Adipose tissue (tissue), 3 donors: ENCODE results near the gene AKR1B15. TPM values are rescaled to one million over a fixed set of nuclear protein-coding genes. Genes with fewer than 3 reads are reported as not detected.
"Not testable (repeated sequence)": the region's sequence is repeated elsewhere in the genome, so short reads cannot be mapped to it uniquely, and the experiment has no call there.

Experiments used
- H3K27ac ChIP-seq: one replicate; pipeline ENCODE4 v1.5.1; 2013; ENCODE audit warnings: low read depth, low read length
- WGBS, 3 donors: extraction: QIAGEN DNeasy Blood & Tissue Kit; methylation state at CpG; one replicate each; pipeline ENCODE4 v1.1.7; 2013; 5-methylcytosine and 5-hydroxymethylcytosine counted together
- polyA plus RNA-seq, 3 donors: library from polyadenylated mRNA; stranded (reverse); fragments of 200-250 nt; gene quantifications; one replicate each; pipeline ENCODE4 v1.2.3, GENCODE V29; 2013
- donor health status: healthy with polysubstance abuse.
- donor health status: Bipolar disorder and iron deficiency.
- donor health status: healthy.

Gene AKR1B15
- polyA plus RNA-seq, 3 donors = 0.09 TPM; not detected in 2

GRCh38 chr7:134528749-134529148, 20.2 kb upstream of the AKR1B15 start:
- WGBS, 3 donors = 69 to 86% (median 76%) methylated on average over 5 of the region's 5 CpGs
- H3K27ac ChIP-seq = no peak overlapping the region

DNA sequence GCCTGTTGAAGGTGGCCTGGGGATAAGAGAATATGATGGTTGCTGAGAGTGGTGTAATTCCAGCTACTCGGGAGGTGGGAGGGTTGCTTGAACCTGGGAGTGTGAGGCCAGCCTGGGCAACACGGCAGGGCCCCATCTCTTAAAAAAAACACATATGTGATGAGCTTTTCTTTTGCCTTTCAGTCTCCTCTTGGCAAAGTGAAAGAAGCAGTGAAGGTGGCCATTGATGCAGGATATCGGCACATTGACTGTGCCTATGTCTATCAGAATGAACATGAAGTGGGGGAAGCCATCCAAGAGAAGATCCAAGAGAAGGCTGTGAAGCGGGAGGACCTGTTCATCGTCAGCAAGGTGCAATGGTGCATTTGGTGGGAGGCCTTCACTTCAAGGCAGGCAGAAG, 18.4 kb upstream of the AKR1B15 start:
- WGBS, 3 donors = 86 to 91% (median 88%) methylated on average over 5 of the region's 5 CpGs
- no peak overlapping the region for H3K27ac ChIP-seq

DNA sequence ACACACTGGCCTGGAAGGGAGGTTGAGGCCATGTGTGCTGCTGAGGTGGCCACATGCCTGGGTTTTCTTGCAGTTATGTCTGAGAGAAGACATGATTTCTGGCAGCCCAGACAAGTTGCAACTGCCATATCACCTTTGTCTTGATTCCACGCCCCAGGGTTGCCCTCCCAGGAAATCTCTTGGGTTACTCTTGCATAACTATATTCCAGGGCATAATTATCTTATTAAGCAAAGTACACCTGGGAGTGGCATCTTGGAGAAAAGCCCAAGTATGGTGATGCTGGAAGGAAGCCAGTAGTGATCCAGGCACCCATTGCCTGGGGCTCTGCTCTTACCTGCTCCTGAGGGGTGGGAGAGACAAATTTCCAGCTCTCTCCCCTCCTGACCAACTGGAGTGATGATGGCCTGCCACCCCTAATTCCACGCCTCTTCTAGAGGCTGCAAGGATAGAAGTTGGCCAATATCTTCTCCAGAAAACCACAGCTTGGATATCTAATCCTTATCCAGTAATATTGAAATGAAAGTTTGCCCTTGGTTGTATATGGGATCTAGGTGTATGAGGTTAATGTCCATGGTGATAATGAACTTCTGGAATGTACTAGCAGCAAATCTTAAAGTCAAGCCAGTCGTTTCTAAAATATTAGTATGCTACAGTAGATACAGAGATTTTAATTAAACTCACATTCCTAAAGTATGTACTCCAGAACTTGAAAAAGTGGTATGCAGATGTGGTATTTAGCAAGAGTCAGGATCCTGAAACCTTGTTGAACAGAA, 16.5 kb upstream of the AKR1B15 start:
- WGBS, 3 donors = 56 to 79% (median 74%) methylated on average over 3 of the region's 3 CpGs

GRCh38 chr7:134532954-134533218, 16.0 kb upstream of the AKR1B15 start:
- H3K27ac ChIP-seq = no peak overlapping the region
- 72 to 82% (median 79%) methylated on average over 3 of the region's 3 CpGs for WGBS, 3 donors

More for the DNA sequence above, 16.5 kb upstream of the AKR1B15 start:
- H3K27ac ChIP-seq = no peak overlapping the region

DNA sequence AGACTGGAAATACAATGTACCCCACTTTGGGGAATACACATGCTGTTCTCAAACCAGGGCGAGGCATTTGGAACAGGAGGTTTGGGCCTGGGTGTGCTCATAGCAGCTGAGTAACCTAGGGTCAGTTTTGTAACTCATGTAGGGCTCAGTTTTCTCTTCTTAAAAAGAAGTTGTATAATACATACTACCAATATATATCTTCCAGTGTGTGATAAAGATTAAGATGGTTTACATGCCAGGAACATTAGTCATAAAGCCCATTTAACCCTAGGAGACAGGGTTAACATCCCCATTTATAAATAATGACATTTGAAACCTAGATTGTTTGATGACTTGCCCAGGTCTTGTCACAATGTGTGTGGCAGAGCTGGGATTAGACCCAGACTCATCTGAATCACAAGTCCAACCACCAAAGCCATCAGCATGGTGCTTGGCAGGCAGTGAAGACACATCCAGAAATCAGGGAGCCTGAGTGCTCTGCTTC, 15.6 kb upstream of the AKR1B15 start:
- 83 to 96% (median 93%) methylated on average over 1 of the region's 1 CpG for WGBS, 3 donors
- H3K27ac ChIP-seq = no peak overlapping the region

- 84 to 94% (median 85%) methylated on average over 3 of the region's 3 CpGs for WGBS, 3 donors
- no peak overlapping the region for H3K27ac ChIP-seq
Measured at GRCh38 chr7:134534633-134535032, 14.3 kb upstream of the AKR1B15 start.

DNA sequence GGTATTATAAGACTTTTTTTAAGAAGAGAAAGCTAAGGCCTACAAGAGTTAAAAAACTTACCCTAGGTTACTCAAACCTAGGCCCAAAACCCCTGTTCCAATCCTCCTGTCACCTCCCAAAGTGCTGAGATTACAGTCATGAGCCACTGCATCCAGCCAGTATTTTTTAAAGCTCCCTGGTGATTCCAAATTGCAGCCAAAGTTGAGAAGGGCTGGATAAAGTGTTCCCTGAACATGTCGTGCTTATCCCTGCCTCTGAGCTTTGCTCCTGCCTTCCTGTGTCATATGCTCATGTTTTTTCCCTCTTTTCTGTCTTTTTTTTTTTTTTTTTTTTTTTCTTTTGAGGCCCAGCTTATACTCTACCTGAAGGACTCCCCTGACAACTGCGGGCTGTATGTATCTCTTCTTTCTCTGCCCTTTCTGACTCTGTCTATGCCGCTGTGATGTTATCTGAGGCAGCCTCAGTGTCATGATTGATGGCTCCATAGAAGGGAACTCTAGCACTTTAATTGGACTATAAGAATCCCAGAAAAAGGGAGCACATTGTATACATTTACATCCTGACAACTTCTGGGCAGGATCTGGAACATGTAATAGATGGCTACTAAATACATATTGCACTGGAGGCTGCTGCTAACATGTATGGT, 13.5 kb upstream of the AKR1B15 start:
- 55 to 64% (median 63%) methylated on average over 3 of the region's 3 CpGs for WGBS, 3 donors
- no peak overlapping the region for H3K27ac ChIP-seq

DNA sequence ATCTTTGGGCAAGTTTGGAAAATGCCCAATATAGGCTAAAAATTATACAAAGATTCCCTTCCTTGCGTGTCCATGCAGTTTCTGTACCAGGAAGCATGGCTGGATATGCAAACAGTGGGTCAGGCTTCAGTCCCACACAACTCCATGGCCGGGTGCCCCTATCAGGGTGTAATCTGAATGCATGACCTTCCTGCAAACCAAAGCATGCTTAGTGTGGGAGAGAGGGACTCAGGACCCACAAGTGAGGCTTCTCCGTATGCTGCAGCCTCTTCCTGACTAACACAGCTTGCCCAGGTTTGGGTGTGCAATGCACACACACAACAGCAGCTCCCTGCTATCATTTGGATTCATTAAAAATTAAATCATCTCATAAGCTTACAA, 13.0 kb upstream of the AKR1B15 start:
- 66 to 76% (median 74%) methylated on average over 3 of the region's 3 CpGs for WGBS, 3 donors
- H3K27ac ChIP-seq = no peak overlapping the region

DNA sequence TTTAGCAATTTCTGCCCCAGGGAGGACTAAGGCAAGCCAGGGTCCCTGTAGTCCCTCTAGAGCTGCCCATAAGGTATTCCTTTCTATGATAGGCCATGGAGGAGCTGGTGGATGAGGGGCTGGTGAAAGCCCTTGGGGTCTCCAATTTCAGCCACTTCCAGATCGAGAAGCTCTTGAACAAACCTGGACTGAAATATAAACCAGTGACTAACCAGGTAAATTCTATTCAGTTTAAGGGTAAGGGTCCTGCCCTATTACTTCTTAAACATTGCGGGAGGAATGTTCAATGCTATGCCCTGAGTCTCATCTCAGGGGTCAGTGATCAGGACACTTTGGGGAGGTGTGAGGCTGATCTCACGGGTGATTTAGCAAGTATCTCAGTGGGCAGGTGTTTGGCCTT, 12.4 kb upstream of the AKR1B15 start:
- 87 to 93% (median 89%) methylated on average over 3 of the region's 3 CpGs for WGBS, 3 donors
- H3K27ac ChIP-seq = not testable (repeated sequence)

DNA sequence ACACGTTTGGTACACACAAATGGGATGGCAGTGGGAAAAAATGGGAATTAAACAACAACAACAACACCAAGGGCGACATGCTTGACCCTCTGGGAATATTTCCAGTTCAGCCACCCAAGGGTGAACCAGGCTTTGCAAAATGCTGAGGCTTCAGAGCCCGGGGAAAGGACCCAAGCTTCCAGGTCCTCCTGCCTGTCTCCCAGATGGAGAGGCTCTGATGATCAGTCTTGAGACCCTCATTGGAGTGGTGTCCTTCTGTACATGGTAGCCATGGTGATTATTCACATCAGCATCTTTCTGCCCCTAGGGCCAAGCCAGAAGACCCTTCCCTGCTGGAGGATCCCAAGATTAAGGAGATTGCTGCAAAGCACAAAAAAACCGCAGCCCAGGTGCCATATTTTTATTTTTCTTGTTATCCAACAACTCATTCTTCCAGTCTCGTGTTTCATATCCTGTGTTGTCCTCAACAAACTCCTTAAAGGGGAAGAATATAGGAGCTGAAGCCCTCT, 11.6 kb upstream of the AKR1B15 start:
- not testable (repeated sequence) for H3K27ac ChIP-seq
- WGBS, 3 donors = 83 to 85% (median 83%) methylated on average over 5 of the region's 5 CpGs

DNA sequence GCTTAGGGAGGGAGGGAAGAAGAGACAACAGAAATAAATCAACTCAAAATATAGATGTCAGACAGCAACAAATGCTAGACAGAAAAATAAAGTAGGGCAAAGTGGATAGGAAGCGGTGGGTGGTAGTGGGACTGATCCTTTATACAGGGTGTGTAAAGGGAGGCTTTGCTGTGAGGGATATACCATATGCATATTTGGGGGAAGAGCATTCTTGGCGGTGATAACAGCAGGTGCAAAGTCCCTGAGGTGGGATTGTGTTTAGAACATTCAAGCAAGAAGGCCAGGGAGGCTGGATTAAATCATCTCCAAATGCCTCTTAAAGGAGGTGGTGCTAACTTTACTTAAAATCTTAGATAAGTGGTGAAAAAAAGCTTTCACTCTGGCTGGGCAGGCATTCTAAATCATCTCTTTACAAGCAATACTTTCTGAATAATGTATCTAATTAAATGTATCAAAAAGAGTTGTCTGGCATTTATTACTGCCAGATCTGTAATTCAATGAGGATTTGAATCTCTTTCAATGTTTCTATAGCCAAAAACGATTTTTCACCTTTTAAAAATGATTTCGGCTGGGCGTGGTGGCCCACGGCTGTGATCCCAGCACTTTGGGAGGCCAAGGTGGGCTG, 9.4 kb upstream of the AKR1B15 start:
- 83 to 86% (median 84%) methylated on average over 6 of the region's 6 CpGs for WGBS, 3 donors
- no peak overlapping the region for H3K27ac ChIP-seq

DNA sequence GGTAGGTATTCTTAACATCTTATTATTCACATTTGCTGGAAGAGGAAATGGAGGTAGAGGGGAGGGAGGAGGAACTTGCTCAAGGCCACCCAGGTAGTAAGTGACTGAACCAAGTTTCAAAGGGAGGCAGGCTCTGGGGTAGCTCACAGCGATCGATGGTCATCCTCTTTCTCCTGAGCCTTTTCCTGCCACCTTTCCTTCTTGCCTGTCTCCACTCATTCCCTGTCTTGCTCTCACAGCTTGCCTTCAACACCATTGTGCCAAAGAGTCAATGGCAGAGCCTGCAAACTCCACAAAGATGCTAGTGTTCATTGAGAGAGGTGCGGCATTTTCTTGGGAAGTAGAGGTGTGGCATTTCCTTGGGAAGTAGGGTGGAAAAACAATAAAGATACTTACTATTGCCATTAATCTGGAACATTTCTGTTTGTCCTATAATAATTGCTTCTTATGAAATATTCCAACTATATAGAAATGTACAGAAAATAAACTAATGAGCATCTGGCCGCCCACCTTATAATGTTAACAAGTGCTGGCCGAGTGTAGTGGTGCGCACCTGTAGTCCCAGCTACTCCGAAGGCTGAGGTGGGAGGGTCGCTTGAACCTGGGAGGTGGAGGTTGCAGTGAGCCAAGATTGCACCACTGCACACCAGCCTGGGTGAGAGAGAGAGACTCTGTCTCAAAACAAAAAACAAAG, 7.3 kb upstream of the AKR1B15 start:
- not testable (repeated sequence) for H3K27ac ChIP-seq
- 85 to 89% (median 87%) methylated on average over 8 of the region's 8 CpGs for WGBS, 3 donors

DNA sequence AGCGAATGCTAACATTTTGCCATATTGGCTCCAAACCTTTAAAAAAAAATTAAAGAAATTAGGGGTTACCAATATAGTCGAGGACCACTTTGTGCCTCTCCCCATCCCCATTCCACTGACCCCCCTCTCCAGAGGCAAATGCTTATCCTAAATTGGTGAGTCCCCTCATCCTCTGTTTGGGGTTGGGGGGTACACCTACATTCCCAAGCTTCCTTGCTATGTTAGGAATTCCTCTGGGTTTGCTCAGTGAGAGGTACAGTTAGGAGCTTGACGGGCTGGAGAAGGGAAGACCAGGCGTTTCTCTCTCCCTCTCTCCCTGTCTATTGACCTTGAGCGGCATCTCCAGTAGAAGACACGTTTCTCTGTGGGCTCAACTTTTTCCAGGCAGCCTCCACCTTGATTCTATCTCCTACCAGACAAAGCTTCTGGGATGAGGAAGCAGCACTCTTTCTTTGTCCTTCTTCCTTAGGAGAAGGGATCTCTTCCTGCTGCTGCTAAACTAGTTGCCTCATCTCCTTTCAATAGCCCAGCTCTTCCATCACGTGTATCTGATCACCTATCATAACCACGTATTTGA, 6.6 kb upstream of the AKR1B15 start:
- WGBS, 3 donors = 58 to 70% (median 70%) methylated on average over 8 of the region's 8 CpGs
- H3K27ac ChIP-seq = no peak overlapping the region

- H3K27ac ChIP-seq = no peak overlapping the region
- WGBS, 3 donors = 71 to 86% (median 85%) methylated on average over 4 of the region's 4 CpGs
Measured at GRCh38 chr7:134545380-134545779, 3.5 kb upstream of the AKR1B15 start.

DNA sequence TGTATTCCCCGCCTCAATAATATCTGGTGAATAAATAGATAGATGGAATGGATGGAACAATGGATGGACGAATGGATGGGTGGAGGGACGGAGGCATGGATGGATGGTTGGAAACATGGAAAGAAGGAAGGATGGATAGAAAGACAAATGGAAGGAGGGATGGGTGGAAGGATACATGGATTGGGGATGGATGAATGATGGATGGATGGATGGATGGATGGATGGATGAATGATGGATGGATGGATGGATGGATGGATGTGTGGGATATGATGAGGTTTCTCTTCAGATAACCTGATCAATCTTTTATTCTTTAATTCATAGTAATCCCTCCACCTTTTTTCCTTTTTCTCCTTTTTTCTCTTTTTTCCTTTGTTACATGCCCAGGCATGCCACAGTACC, 3.0 kb upstream of the AKR1B15 start:
- 89 to 93% (median 91%) methylated on average over 3 of the region's 3 CpGs for whole genome bisulfite sequencing, 3 donors
- no peak overlapping the region for H3K27ac ChIP-seq

DNA sequence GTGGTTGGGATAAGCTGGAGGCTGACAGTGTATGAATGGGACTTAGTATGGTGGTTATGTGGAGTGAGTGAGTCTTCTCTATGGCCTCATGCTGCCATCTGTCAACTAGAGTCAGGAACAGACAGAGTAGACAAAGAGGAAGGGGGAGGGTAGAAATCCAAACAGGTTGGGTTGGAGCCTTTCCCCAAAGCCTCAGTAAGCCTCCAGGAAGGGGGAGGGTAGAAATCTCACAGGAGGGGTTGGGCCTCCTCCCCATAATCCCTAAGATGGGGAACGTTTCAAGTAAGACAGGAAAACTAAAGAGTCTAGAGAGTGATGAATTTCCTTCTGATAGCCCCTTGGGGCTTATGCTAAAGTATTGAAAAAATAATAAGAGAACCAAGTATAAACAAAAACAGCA, 2.0 kb upstream of the AKR1B15 start:
- WGBS, 3 donors = 0 to 3% (median 2%) methylated on average over 1 of the region's 1 CpG
- no peak overlapping the region for H3K27ac ChIP-seq

DNA sequence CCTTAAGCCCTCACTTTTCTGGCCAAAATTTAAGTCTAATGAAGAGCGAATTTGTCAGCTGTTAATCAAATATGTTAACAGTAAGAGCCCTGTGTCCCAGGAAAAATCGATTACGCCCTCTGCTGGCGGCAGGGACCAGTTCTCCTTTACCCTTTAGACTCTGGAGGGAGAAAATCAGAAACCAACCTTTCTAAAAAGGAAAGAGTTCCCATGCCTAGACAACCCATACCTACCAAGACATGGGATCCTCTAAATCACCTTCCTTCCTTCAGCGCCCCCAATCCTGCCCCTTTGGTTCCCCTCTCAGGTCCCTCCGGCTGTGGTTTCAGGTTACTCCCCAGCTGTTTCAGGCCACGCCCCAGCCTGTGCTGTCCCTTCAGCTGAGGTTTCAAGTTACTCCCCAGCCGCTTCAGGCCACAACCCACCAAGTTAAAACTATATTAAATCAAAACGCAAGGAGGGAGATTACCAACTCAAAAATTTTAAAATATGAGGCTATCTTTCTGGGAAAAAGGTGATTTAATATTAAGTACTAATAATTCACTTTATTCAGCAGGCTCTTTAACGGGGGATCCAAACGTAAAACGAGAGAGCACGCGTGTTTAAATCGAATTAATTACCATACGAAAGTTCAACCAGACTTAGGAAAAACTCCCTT, 1.4 kb upstream of the AKR1B15 start:
- 7 to 16% (median 13%) methylated on average over 16 of the region's 16 CpGs for WGBS, 3 donors
- no peak overlapping the region for H3K27ac ChIP-seq

GRCh38 chr7:134549366-134549765, 456 bp downstream of the AKR1B15 start:
- WGBS, 3 donors = 84 to 91% (median 89%) methylated on average over 8 of the region's 8 CpGs

More at GRCh38 chr7:134549366-134549765, 456 bp downstream of the AKR1B15 start:
- H3K27ac ChIP-seq = no peak overlapping the region
